Ovary (tissue), 3 donors: ENCODE measurements around the gene GK.
"Not testable (repeated sequence)": the region's sequence is repeated elsewhere in the genome, so short reads cannot be mapped to it uniquely, and the experiment has no call there.

ENCODE experiments used
- EP300 ChIP-seq: sonication (generic); formaldehyde crosslinking; IDR thresholded peaks from one replicate; pipeline ENCODE4 v1.6.1; 2017; ENCODE audit warnings: antibody characterized with exemption
- POLR2A ChIP-seq: fragments of 450-650 bp; IDR thresholded peaks from one replicate; pipeline ENCODE4 v1.6.1; 2017; ENCODE audit warnings: antibody characterized with exemption, mild to moderate bottlenecking, moderate library complexity
- TF ChIP-seq, protein P1 (sequence below), 3 donors: fragments of 450-650 bp in 2 of 3; fragments of 200-600 bp in 1 of 3; IDR thresholded peaks; one replicate each; pipeline versions ENCODE4 v1.5.1 to v1.8.0; 2016 to 2022; ENCODE audit warnings: antibody characterized with exemption in 3 of 3, mild to moderate bottlenecking in 1 of 3
- donor health status: DM: no; HTN: no; CAD: no.

DNA sequence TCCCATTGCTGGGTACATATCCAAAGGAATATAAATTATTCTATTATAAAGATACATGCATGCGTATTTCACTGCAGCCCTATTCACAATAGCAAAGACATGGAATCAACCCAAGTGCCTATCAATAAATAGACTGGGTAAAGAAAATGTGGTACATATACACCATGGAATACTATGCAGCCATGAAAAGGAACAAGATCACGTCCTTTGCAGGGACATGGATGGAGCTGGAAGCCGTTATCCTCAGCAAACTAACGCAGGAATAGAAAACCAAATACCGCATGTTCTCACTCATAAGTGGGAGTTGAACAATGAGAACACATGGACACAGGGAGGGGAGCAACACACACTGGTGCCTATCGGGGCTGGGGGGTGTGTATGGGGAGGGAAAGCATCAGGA lies 19.2 kb upstream of the GK start:
- TF ChIP-seq, protein P1, sequence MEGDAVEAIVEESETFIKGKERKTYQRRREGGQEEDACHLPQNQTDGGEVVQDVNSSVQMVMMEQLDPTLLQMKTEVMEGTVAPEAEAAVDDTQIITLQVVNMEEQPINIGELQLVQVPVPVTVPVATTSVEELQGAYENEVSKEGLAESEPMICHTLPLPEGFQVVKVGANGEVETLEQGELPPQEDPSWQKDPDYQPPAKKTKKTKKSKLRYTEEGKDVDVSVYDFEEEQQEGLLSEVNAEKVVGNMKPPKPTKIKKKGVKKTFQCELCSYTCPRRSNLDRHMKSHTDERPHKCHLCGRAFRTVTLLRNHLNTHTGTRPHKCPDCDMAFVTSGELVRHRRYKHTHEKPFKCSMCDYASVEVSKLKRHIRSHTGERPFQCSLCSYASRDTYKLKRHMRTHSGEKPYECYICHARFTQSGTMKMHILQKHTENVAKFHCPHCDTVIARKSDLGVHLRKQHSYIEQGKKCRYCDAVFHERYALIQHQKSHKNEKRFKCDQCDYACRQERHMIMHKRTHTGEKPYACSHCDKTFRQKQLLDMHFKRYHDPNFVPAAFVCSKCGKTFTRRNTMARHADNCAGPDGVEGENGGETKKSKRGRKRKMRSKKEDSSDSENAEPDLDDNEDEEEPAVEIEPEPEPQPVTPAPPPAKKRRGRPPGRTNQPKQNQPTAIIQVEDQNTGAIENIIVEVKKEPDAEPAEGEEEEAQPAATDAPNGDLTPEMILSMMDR (IDR thresholded peaks at IDR 0.05): not testable (repeated sequence)
- not testable (repeated sequence) for TF ChIP-seq EP300, POLR2A
